Skeletal muscle cell (primary cell): ENCODE measurements around the gene RNF20.
"Not testable (repeated sequence)": the region's sequence is repeated elsewhere in the genome, so short reads cannot be mapped to it uniquely, and the experiment has no call there.

Source experiments
- DNase-seq: peaks from one replicate; pipeline ENCODE4 v3.0.0-alpha.2; 2010; ENCODE audit warnings: low read depth
- H3K4me3 ChIP-seq: 2 replicates; pipeline ENCODE4 v1.5.1; 2011; ENCODE audit warnings: low read depth, mild to moderate bottlenecking, control low read depth, low read length, moderate library complexity

The RNF20 gene, protein sequence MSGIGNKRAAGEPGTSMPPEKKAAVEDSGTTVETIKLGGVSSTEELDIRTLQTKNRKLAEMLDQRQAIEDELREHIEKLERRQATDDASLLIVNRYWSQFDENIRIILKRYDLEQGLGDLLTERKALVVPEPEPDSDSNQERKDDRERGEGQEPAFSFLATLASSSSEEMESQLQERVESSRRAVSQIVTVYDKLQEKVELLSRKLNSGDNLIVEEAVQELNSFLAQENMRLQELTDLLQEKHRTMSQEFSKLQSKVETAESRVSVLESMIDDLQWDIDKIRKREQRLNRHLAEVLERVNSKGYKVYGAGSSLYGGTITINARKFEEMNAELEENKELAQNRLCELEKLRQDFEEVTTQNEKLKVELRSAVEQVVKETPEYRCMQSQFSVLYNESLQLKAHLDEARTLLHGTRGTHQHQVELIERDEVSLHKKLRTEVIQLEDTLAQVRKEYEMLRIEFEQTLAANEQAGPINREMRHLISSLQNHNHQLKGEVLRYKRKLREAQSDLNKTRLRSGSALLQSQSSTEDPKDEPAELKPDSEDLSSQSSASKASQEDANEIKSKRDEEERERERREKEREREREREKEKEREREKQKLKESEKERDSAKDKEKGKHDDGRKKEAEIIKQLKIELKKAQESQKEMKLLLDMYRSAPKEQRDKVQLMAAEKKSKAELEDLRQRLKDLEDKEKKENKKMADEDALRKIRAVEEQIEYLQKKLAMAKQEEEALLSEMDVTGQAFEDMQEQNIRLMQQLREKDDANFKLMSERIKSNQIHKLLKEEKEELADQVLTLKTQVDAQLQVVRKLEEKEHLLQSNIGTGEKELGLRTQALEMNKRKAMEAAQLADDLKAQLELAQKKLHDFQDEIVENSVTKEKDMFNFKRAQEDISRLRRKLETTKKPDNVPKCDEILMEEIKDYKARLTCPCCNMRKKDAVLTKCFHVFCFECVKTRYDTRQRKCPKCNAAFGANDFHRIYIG

DNA sequence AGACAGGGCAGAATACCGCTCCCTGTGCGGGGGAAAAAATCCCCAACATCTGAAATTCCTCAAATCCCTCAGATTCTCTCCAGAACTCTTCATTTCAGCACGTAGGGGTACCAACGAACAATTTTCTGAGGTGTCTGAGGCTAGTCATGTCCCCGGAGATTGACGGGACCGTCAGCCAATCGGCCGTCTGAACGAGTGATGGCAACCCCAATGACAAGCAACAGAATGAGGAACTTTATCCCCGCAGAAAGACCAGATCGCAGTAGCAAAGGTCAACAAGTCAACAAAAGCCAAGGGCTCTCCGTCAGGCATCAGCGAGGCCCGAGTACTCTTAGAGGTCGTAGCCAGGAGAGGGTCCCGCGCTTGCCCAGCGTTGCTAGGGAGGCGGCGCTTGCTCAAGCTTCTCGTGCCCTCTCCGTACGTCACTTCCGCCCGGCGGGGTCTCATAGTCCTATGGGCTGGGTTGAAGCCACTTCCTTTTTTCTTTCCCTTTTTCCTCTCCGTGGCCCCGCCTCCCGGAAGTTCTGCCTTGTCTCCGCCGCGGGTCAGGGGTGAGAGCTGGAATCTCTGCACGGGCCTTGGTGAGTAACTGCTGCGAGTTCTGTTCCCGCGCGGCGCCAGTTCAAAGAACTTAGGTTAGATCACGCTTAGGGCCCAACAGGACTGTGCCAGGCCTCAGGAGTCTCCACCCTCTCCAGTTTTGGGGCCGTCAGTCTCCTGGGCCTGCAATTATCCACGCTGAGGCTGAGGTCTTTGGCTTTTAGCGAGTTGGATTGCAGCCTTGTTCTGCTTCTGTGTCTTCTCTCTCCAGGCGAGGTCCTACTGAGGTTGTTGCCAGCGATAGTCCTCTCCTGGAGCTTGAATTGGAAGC is at the start of gene RNF20:
RNF20 (plus strand) TSS at position 520 of the 871 bp plus-strand sequence. CDS start 1,571 bp downstream, outside the sequence.
- peak within 1 kb of the TSS; percentile 66 for H3K4me3 ChIP-seq
- DNase-seq, result peak; percentile 94

DNA sequence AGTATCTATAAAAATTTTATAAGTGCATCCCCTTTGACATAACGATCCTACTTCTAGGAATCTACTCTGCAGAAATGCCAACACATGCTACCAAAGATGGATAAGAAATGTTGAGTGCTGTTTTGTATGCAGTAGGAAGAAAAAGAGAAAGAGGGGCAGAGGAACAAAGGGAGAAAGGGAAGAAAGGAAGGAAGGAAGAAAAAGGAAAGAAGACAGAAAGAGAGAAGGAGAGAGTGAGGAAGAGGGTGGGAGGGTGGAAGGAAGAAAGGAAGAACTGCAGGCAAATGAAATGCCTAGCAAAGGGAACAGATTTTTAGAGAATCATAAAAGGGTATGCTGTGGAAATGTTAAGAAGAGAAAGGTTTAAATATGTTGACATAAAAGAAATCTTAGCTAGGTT is 49.6 kb upstream of the RNF20 start:
- no peak for DNase-seq
- H3K4me3 ChIP-seq, result no peak overlapping the region

DNA sequence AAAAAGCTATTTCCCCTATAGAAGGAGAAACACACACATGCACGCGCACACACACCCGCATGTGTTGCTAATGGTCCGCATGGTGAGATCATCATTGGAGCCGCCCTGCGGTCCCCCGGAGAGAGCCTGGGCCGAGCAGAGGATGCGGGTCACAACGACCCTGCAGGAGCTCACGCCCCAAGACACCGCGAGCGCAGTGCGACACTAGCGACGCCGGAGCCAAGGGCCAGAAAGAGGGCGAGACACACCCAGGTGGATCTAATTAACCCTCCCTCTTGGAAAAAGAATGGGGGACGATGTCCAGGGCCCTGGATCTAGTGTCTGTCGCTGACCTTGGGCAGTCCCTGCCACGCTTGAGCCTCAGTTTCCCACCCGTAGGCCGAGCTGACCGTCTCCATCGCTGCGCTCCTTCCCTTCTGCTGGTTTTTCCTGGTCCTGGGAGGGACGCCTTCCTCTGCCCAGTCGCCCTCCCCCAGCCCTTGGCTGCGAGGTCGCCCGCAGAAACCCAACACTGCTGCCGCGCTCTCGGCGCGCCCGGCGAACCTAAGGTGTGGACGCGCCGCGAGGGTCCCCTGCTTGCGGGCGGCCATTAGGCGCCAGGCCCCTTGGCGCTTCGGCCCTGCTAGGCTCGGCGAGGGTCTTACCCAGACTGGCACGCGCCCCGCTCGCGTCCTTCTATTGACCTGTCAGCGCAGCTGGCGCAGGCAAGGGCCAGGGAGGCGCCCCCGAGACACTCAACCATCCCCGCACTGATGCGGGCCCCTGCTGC is 47.5 kb upstream of the RNF20 start:
- peak overlapping the region; percentile 69 for H3K4me3 ChIP-seq
- no peak for DNase-seq

DNA sequence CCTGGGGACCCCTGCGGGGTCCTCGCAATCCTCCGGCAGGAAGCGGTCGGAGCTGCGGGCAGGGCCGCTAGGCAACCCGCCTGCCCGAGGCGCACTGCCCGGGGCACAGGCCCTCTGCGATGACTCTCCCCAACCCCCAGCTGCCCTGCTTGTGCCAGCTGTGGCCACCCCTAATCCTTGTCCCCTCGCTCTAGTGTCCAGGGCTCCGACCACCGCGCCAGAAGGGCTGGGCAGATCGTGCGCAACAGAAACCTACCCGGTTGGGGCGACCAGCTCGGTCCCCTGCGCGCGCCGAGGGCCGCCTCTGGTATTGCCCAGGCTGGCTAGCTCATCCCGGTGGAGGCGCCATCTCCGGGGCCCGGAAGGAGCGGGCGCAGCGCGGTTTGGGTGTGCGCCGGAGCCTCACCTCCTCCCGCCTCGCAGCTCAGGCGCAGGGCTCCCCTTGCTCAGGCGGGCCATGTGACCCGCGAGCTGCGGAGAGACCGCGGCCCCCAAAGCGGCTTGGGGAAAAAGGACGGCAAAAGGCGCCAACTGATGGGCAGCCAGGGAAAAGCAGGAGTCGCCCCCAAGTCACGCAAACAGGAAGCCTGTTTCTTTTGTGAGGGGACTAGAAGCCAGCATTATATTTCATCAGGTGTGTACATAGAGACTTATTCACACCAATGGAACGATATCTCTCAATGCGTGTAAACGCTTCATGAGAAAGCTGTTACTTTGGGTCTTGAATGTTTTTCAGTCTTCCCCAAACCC is 46.8 kb upstream of the RNF20 start:
- peak overlapping the region; percentile 69 for H3K4me3 ChIP-seq
- no peak for DNase-seq

DNA sequence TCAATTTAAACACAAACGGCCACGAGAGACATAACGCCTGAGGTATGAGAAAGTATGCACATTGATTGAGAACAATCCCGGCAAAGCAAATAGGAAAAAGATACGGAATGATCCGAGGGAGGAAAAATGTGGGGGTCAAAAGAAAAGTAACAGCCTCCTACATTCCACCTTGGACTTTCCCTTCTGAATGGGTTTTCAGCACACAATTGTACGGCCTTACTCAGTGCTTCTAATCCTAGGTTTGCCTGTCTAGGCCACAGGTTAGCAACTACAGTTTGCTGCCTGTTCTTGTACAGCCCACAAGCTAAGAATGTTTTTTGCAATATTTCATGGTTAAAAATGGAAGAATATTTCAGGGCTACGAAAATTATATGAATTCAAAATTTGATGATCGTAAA is 46.2 kb upstream of the RNF20 start:
- DNase-seq, result no peak
- H3K4me3 ChIP-seq, result peak overlapping the region; percentile 69

DNA sequence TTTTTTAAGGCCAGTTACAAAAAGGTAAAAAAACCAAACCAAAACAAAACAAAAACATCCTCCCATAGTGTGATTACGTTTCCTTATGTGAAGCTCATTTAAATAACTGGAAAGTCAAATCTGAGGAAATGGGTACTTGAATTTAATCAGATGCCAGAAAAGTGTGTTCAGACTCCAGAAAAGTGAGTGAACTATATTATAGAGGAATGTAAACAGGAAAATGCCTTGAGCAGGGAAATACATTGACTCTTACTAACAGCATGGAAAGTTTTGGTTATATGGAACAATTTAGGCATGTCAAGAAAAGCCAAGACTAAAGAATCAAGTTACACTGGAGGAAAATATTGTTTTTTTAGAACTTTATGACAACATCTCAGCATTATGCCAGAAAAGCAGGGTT is 37.8 kb upstream of the RNF20 start:
- no peak for DNase-seq
- no peak overlapping the region for H3K4me3 ChIP-seq

DNA sequence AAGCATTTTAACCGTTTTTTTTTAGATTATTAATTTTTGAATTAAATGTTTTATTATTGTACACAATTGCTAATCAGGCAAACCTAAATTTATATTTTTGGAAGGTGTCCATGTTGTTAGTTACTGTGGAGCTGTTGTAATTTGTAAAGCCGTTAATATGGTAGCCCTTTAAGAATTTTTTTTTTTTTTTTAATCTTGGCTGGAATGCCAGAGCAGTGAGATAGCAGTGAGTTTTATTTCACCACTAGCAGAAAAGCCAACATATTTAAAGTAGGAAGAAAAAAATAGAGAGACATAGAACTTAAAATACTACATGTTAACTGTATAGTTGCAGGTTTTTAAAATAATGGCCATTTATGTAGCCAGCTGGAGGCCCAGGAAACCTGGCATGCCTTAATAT is 35.3 kb upstream of the RNF20 start:
- DNase-seq, result no peak
- no peak overlapping the region for H3K4me3 ChIP-seq

DNA sequence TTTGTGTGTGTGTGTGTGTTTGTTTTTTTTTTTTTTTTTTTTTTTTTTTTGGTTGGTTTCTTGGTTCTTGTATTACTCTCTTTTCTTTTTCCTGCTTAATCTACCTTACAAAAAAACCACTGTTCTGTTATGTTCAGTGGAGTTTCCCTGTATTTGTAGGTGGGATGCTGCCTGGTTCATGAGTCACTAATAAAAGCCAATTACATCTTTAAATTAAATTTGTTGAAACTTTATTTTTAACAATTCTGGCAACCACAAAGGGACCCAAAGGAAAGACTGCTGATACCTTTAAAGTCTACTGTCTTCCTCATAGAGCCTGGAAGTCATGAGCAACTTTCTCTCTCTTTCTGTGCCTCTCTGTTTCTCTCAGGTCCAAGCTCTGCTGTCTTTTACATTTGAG is 29.5 kb upstream of the RNF20 start:
- no peak overlapping the region for H3K4me3 ChIP-seq
- DNase-seq, result no peak

DNA sequence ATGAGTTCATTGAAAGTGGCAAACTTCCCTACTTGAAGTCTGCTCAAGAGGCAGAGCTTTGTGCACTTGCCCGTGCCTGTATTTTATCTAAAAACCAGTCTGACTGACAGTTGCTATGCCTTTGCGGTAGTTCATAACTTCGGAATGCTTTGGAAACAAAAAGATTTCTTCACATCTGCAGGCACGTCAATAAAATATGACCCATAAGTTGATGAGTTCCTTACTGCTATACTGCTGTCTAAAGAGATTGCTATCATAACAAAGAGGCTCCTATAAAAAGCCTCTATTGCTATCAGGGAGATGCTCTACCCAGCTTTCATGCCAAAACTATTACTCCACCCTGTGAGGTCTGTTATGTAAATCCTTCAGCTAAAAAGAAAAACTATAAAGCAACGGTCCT is 25.4 kb upstream of the RNF20 start:
- no peak overlapping the region for H3K4me3 ChIP-seq
- no peak for DNase-seq

DNA sequence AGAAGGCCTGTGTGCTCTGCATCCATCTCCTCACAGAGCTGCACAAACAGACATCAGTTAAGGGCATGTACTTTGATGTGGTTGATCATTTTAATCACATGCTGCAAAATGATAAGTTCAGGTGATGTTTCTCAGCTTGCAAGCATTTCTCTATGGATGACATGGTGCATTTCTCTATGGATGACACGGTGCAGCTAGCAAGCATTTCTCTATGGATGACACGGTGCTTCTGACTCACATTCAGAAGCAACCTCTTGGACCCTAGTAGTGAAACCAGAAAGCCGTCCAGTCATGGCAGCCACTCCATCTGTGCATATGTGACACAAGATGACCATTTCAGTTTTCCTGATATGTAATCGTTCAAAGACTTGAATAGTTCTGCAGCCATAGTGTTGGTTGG is 24.1 kb upstream of the RNF20 start:
- no peak for DNase-seq

DNA sequence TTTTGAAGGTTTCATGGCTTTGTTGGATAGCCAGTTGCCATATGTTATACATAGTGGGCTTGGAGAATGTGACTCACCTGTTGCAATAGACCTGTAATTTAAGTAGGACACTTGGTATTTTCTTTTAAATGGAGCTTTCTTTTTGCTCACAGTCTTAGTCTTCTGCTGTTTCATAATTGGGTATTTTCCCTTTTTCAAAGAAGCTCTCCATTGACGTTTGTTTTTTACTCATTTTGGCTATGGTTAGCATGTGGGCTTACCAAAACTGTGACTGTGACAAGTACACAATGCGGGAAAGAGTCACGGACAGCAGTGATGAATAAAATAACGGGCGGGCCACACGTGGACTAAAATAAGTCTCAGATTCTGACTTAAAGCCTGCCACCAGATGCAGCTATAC is 23.2 kb upstream of the RNF20 start:
- no peak for DNase-seq
- no peak overlapping the region for H3K4me3 ChIP-seq

More for the DNA sequence above, 24.1 kb upstream of the RNF20 start:
- H3K4me3 ChIP-seq, result no peak overlapping the region

DNA sequence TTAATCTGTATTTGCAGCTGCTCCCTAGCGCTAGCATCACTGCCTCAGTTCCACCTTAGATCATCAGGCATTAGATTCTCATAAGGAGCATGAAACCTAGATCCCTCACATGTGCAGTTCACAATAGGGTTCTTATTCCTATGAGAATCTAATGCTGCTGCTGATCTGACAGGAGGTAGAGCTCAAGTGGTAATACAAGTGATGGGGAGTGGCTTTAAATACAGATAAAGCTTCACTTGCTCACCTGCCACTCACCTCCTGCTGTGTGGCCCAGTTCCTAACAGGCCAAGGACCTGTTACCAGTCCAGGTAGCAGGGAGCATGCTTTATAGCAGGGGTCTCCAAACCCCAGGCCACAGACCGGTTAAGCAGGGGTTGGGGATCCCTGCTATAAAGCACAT is 22.6 kb upstream of the RNF20 start:
- no peak for DNase-seq
- no peak overlapping the region for H3K4me3 ChIP-seq

DNA sequence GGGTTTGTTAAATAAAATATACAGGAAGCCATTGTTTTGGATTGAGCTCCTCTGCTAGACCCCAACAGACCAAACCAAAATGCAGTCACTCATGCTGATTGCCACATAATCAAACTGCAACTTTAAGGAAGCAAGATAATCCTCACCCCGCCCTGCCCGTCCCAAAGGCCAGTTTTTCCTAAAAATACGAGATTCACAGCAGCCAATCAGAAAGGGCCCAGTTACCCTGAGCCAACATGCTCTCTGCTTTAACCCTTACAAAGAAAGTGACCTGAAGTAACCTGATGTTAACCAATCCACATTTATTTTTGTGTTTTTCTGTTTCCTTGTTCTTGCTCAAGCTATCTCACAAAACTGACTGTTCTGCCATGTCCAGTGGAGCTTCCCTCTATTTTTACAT is 21.5 kb upstream of the RNF20 start:
- DNase-seq, result no peak
- no peak overlapping the region for H3K4me3 ChIP-seq

DNA sequence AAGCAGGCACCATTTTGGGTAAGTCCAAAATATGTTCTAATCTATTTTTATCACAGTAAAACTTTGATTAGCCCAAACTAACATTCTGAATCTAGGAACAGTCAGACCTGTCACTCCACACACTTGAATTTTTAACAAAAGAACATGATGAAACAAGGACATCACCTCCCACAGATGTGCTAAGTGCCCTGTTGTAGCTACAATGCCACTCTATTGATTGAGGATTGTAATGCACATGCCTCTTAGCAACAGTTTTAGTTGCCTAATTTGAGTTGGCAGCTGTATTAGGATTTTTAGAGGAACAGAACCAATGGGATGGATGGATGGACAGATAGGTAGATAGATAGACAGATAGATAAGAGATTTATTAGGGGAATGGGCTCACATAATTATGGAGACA is 20.3 kb upstream of the RNF20 start:
- H3K4me3 ChIP-seq, result no peak overlapping the region
- DNase-seq, result no peak

DNA sequence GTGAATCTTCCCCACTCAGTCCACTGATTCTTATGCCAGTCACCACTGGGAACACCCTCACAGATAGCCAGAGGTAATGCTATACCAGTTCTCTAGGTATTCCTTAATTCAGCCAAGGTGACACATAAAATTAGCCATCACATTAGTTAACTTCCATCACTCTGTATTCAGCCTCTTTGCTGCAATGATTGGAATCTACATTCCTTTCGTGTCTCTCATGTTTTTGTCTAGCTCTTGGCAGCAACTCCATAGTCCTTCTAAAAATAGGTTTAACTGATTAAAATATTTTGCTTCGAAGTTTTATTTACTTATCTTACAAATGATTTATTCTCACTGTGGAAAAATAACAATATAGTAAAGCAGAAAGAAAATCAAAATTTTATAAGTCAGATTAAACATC is 19.6 kb upstream of the RNF20 start:
- DNase-seq, result no peak
- no peak overlapping the region for H3K4me3 ChIP-seq

DNA sequence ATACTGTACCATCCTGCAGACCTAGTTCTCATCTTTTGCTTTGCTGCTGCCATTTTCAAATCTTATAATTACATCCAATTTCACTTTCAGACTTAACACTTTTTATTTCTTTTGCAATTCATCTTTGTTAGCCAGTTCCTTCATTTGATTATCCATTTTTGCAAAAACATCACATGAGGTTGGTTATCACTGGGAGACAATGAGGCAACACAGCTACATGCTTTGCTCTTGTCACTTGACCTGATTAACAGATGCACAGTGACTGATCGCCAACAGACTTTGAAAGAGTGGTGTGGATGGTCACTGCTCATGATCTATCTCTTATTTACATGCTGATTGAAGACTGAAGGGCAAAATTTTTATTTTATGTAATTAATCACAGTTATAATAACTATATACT is 17.0 kb upstream of the RNF20 start:
- H3K4me3 ChIP-seq, result no peak overlapping the region
- no peak for DNase-seq

DNA sequence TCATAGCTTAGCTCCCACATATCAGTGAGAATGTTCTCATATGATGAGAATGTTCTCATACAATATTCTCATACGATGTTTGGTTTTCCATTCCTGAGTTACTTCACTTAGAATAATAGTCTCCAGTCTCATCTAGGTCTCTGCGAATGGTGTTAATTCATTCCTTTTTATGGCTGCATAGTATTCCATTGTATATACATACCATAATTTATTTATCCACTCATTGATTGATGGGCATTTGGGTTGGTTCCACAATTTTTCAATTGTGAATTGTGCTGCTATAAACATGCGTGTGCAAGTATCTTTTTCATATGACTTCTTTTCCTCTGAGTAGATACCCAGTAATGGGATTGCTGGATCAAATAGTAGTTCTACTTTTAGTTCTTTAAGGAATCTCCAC is 15.2 kb upstream of the RNF20 start:
- not testable (repeated sequence) for DNase-seq, H3K4me3 ChIP-seq

DNA sequence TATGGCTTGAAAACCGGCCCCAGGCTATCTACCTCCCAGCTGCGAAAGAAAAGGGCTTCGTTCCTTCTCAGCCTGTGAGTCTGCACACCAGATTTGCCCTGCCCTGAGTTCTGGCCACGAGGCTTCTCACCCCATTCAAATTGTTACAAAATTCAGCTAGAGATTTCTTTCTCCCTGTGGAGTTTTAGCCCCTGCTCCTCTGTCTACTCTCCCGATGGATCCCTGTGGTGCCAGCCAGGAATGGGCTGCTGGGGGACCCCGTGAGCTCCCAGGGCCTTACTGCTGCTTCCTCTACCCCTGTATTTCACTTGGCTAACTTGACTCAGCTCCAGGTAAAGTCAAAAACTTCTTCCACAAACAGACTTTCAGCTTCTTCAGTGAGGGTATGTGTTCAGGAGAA is 9.3 kb upstream of the RNF20 start:
- DNase-seq, result no peak
- H3K4me3 ChIP-seq, result no peak overlapping the region
